Omental fat pad (tissue), 4 donors: ENCODE measurements around the gene SLC35D2. TPM values are rescaled to one million over a fixed set of nuclear protein-coding genes. Genes with fewer than 3 reads are reported as not detected.
"Not testable (repeated sequence)": the region's sequence is repeated elsewhere in the genome, so short reads cannot be mapped to it uniquely, and the experiment has no call there.

Experiments used
- ATAC-seq: fragments of 150-250 bp; one replicate; pipeline ENCODE4 v1.9.1; 2016; ENCODE audit warnings: mild to moderate bottlenecking, moderate library complexity; ENCODE audit not compliant: low FRiP score
- DNase-seq: peaks from one replicate; pipeline ENCODE4 v3.0.0-alpha.2; 2019; ENCODE audit warnings: low spot score
- CTCF ChIP-seq, 3 donors: fragments of 450-650 bp; IDR thresholded peaks; one replicate each; pipeline ENCODE4 v1.5.1; 2016 to 2017; ENCODE audit warnings: antibody characterized with exemption in 3 of 3, mild to moderate bottlenecking in 3 of 3, moderate library complexity in 2 of 3
- total RNA-seq, 4 donors: library from RNA; depleted of rRNA; stranded (reverse); fragments of >200 nt; gene quantifications; one replicate each; pipeline ENCODE4 v1.1.0, GENCODE V29; 2016

Gene SLC35D2
- total RNA-seq, 4 donors from 2014 or later: 13.8 to 18.4 (median 15.7) TPM

GRCh38 chr9:96340707-96341106, 42.8 kb downstream of the SLC35D2 start:
- ATAC-seq (no peak), DNase-seq (no peak)
- no peak for TF ChIP-seq CTCF (IDR thresholded peaks at IDR 0.05)

GRCh38 chr9:96338299-96338698, 45.2 kb downstream of the SLC35D2 start:
- ATAC-seq (no peak), DNase-seq (no peak)

DNA sequence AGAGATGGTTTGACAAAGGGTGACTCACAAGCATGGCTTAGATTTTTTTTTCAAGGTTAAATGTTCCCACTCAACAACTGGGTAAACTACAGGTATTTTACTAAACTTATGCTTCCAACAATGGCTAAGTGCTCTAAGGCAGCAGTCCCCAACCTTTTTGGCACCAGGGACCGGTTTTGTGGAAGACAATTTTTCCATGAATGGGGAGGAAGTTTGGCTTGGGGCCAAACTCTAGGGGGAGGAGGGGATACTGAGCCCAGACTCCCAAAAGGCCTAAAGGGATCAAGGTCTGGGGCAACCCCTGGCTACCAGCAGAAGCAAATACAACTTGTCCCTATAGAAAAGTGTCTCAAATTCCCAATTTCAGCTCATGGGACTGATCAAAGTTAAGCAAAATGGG, 49.6 kb downstream of the SLC35D2 start:
- TF ChIP-seq CTCF (IDR thresholded peaks at IDR 0.05): no peak
- ATAC-seq (no peak), DNase-seq (no peak)

More at GRCh38 chr9:96338299-96338698, 45.2 kb downstream of the SLC35D2 start:
- TF ChIP-seq CTCF (IDR thresholded peaks at IDR 0.05): no peak

GRCh38 chr9:96331236-96331947, 52.1 kb downstream of the SLC35D2 start:
- ATAC-seq (peak; percentile 52), DNase-seq (no peak)
- no peak for TF ChIP-seq CTCF (IDR thresholded peaks at IDR 0.05)

DNA sequence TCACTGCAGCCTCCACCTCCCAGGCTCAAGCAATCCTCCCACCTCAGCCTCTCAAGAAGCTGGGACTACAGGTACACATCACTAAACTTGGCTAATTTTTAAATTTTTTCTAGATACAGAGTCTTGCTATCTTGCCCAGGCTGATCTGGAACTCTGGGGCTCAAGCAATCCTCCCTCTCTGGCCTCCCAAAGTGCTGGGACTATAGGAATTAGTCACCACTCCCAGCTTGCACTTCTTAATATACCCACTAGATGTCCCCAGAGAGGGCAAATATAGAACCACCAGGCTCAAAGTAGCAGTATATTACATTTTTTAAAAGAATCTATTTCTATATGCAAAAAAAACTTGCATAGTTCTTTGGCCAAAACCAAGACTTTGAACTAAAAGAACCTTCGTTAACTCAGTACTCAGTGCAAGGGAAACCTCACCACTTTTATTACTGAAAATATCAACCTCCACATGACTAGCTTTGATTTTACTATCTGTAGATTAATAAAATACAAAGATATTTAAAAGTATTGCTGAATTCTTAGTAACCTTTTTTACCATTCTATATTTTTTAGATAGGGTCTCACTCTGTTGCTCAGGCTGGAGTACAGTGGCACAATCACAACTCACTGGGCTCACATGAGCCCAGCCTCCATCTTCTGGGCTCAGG, 55.7 kb downstream of the SLC35D2 start:
- peak in 2 of 3 donors; percentile 13 to 37 for TF ChIP-seq CTCF (IDR thresholded peaks at IDR 0.05)
- peak; percentile 34 for DNase-seq
- ATAC-seq: peak; percentile 84

- DNase-seq (no peak), ATAC-seq (no peak)
- no peak for TF ChIP-seq CTCF (IDR thresholded peaks at IDR 0.05)
Observed at GRCh38 chr9:96323169-96323568, 60.3 kb downstream of the SLC35D2 start.

GRCh38 chr9:96322736-96323135, 60.8 kb downstream of the SLC35D2 start:
- DNase-seq, ATAC-seq: not testable (repeated sequence)

- not testable (repeated sequence) for ATAC-seq, DNase-seq
Observed at GRCh38 chr9:96322210-96322609, 61.3 kb downstream of the SLC35D2 start.
